ENCODE measurements around the gene GPER1.
A peak's percentile ranks its signal among the peaks of the same experiment; 100 is the strongest.

GPER1 gene

GRCh38 chr7:1094870-1095269 lies 7.0 kb downstream of the GPER1 start:
- TF ChIP-seq CTCF (IDR thresholded peaks at IDR 0.05; ENCODE audit: unreplicated experiment in 3 of 3): no peak

GRCh38 chr7:1095621-1096155 lies 7.8 kb downstream of the GPER1 start:
- no peak for TF ChIP-seq CTCF (IDR thresholded peaks at IDR 0.05; ENCODE audit: unreplicated experiment in 3 of 3)
- no peaks in the 10 kb centered on the region for H3K9me3 Mint-ChIP-seq
- H3K4me1 Mint-ChIP-seq: peaks cover 68% of the 10 kb centered on the region
- H3K36me3 Mint-ChIP-seq (ENCODE audit: low read depth): peaks cover 28% of the 10 kb centered on the region
- H3K4me3 Mint-ChIP-seq: peak overlapping the region in 1 of 3 experiments; percentile 31
- peak overlapping the region; percentile 57 to 97 (median 92) for H3K27ac Mint-ChIP-seq
- peaks cover 3% of the 10 kb centered on the region for H3K27me3 Mint-ChIP-seq (ENCODE audit: low read depth)

More at GRCh38 chr7:1094870-1095269, 7.0 kb downstream of the GPER1 start:
- peaks cover 69% of the 10 kb centered on the region for H3K4me1 Mint-ChIP-seq
- peaks cover 3% of the 10 kb centered on the region for H3K27me3 Mint-ChIP-seq (ENCODE audit: low read depth)
- peak overlapping the region in 1 of 3 experiments; percentile 50 for H3K4me3 Mint-ChIP-seq
- H3K27ac Mint-ChIP-seq: peak overlapping the region; percentile 57 to 97 (median 92)
- H3K36me3 Mint-ChIP-seq (ENCODE audit: low read depth): peaks cover 28% of the 10 kb centered on the region
- no peaks in the 10 kb centered on the region for H3K9me3 Mint-ChIP-seq

- peaks cover 69% of the 10 kb centered on the region for H3K4me1 Mint-ChIP-seq
- no peaks in the 10 kb centered on the region for H3K9me3 Mint-ChIP-seq
- H3K4me3 Mint-ChIP-seq: peak overlapping the region in 2 of 3 experiments; percentile 30 to 32
- peaks cover 28% of the 10 kb centered on the region for H3K36me3 Mint-ChIP-seq (ENCODE audit: low read depth)
- peak overlapping the region; percentile 57 to 97 (median 92) for H3K27ac Mint-ChIP-seq
- no peaks in the 10 kb centered on the region for H3K27me3 Mint-ChIP-seq (ENCODE audit: low read depth)
- no peak for TF ChIP-seq CTCF (IDR thresholded peaks at IDR 0.05; ENCODE audit: unreplicated experiment in 3 of 3)
Measured at GRCh38 chr7:1096156-1097119, 8.5 kb downstream of the GPER1 start.

- H3K4me3 Mint-ChIP-seq: peak overlapping the region in 1 of 3 experiments; percentile 8
- H3K9me3 Mint-ChIP-seq: no peaks in the 10 kb centered on the region
- TF ChIP-seq CTCF (IDR thresholded peaks at IDR 0.05; ENCODE audit: unreplicated experiment in 3 of 3): no peak
- H3K4me1 Mint-ChIP-seq: peaks cover 69% of the 10 kb centered on the region
- H3K27ac Mint-ChIP-seq: peak overlapping the region; percentile 57 to 97 (median 92)
- H3K27me3 Mint-ChIP-seq (ENCODE audit: low read depth): no peaks in the 10 kb centered on the region
- peaks cover 24% of the 10 kb centered on the region for H3K36me3 Mint-ChIP-seq (ENCODE audit: low read depth)
Measured at GRCh38 chr7:1097120-1097504, 9.2 kb downstream of the GPER1 start.

GRCh38 chr7:1098243-1099153 lies 10.6 kb downstream of the GPER1 start:
- Mint-ChIP-seq H3K36me3 (ENCODE audit: low read depth) (peaks cover 19% of the 10 kb centered on the region), H3K27ac (no peak overlapping the region), H3K4me3 (no peak overlapping the region), H3K4me1 (peaks cover 64% of the 10 kb centered on the region), H3K27me3 (ENCODE audit: low read depth) (peaks cover 4% of the 10 kb centered on the region), H3K9me3 (no peaks in the 10 kb centered on the region)
- TF ChIP-seq CTCF (IDR thresholded peaks at IDR 0.05; ENCODE audit: unreplicated experiment in 3 of 3): no peak

All from nephron (organoid).